Caco-2 (cell line): ENCODE results near the gene ARHGEF28. TPM values are rescaled to one million over a fixed set of nuclear protein-coding genes. Genes with fewer than 3 reads are reported as not detected.
A peak's percentile ranks its signal among the peaks of the same experiment; 100 is the strongest.

Source experiments
- BruUV-seq: library from RNA; stranded (reverse); fragments of 400-500 nt; replicated peaks from 2 replicates; lab custom pipeline; 2021; lab: Mats Ljungman, UMichigan
- CTCF ChIA-PET: fragments of 300-600 bp; sonication (Branson Sonifier 250); formaldehyde crosslinking; loops from one replicate; lab custom pipeline; 2022; ENCODE audit warnings: antibody characterized with exemption; lab: Charles Lee
- POLR2A ChIA-PET: fragments of 300-600 bp; sonication (Branson Sonifier 250); formaldehyde crosslinking; loops from one replicate; lab custom pipeline; 2022; ENCODE audit warnings: antibody characterized with exemption; lab: Charles Lee
- DNase-seq, 2 experiments: peaks; one replicate each; pipeline versions ENCODE4 v3.0.0 to v3.0.0-alpha.2; 2020 to 2022
- H3K27me3 ChIP-seq: replicated peaks from 2 replicates; pipeline ENCODE4 v1.6.0; 2011; ENCODE audit warnings: low read length; ENCODE audit not compliant: control insufficient read depth, insufficient read depth
- H3K36me3 ChIP-seq: 2 replicates; pipeline ENCODE4 v1.5.1; 2011; ENCODE audit warnings: low read length; ENCODE audit not compliant: control insufficient read depth, insufficient read depth
- H3K4me1 ChIP-seq: fragments of 250-450 bp; sonication (Bioruptor Pico); 2 replicates; pipeline ENCODE4 v1.5.1; 2020; ENCODE audit warnings: mild to moderate bottlenecking
- H3K4me3 ChIP-seq: 2 replicates; pipeline ENCODE4 v1.5.1; 2011; ENCODE audit warnings: low read depth, mild to moderate bottlenecking, control low read depth, low read length
- H3K9me3 ChIP-seq: fragments of 250-450 bp; sonication (Bioruptor Pico); 2 replicates; pipeline ENCODE4 v1.5.1; 2020; ENCODE audit warnings: mild to moderate bottlenecking, moderate library complexity
- H3K27ac Mint-ChIP-seq: one replicate; pipeline ENCODE4 v1.8.0; 2022; ENCODE audit warnings: mixed read lengths; ENCODE audit not compliant: unreplicated experiment
- H3K27me3 Mint-ChIP-seq: one replicate; pipeline ENCODE4 v1.8.0; 2022; ENCODE audit warnings: mixed read lengths; ENCODE audit not compliant: insufficient read depth, unreplicated experiment
- H3K36me3 Mint-ChIP-seq: one replicate; pipeline ENCODE4 v1.8.0; 2022; ENCODE audit warnings: mild to moderate bottlenecking, mixed read lengths; ENCODE audit not compliant: insufficient read depth, unreplicated experiment
- H3K4me1 Mint-ChIP-seq: one replicate; pipeline ENCODE4 v1.8.0; 2022; ENCODE audit warnings: low read depth, mixed read lengths; ENCODE audit not compliant: unreplicated experiment
- H3K4me3 Mint-ChIP-seq: one replicate; pipeline ENCODE4 v1.8.0; 2022; ENCODE audit warnings: mild to moderate bottlenecking, moderate library complexity, mixed read lengths; ENCODE audit not compliant: unreplicated experiment
- H3K9me3 Mint-ChIP-seq: one replicate; pipeline ENCODE4 v1.8.0; 2022; ENCODE audit warnings: mixed read lengths; ENCODE audit not compliant: unreplicated experiment
- CTCF ChIP-seq, 2 experiments: fragments of 200-600 bp in 1 of 2; IDR thresholded peaks; 1 replicate in 1 of 2; 2 replicates in 1 of 2; pipeline versions ENCODE4 v1.5.1 to v1.8.0; 2011 to 2022; ENCODE audit warnings: antibody characterized with exemption in 1 of 2, control low read depth in 1 of 2, inconsistent platforms in 1 of 2, low read depth in 1 of 2, low read length in 1 of 2, mild to moderate bottlenecking in 1 of 2, moderate library complexity in 1 of 2; ENCODE audit not compliant: insufficient read depth in 1 of 2, severe bottlenecking in 1 of 2, unreplicated experiment in 1 of 2
- intact Hi-C: fragments of 100-400 bp; cut with micrococcal nuclease; formaldehyde crosslinking; loops from one replicate; pipeline ENCODE4 v1.10.0; 2022; ENCODE audit not compliant: unreplicated experiment
- total RNA-seq: library from RNA; stranded (reverse); gene quantifications from 2 replicates; pipeline ENCODE4 v1.2.3, GENCODE V29; 2022

Gene ARHGEF28
- total RNA-seq, 1 experiment from 2014 or later = 4.6 TPM

GRCh38 chr5:73728493-73729273 lies 102.7 kb downstream of the ARHGEF28 start:
- Mint-ChIP-seq H3K4me1 (peaks cover 6% of the 10 kb centered on the region), H3K9me3 (no peaks in the 10 kb centered on the region), H3K27ac (no peak overlapping the region), H3K27me3 (no peaks in the 10 kb centered on the region), H3K4me3 (no peak overlapping the region), H3K36me3 (no peaks in the 10 kb centered on the region)
- Histone ChIP-seq H3K9me3 (no peaks in the 10 kb centered on the region), H3K4me3 (no peak overlapping the region), H3K36me3 (no peaks in the 10 kb centered on the region), H3K4me1 (peaks cover 14% of the 10 kb centered on the region), H3K27me3 (no peaks in the 10 kb centered on the region)
- no peak for DNase-seq
- ChIA-PET CTCF (interaction anchor here (0.6 to 0.7 kb wide), 2 partner anchors 17 to 54 kb away, joined by 3 read pairs; no protein-coding TSS in a partner anchor), POLR2A (no interaction called here)
- intact Hi-C loops = loop anchor here (10.0 kb wide), 1 partner anchor 56 kb away; no protein-coding TSS in a partner anchor
- TF ChIP-seq CTCF (IDR thresholded peaks at IDR 0.05; ENCODE audit: insufficient read depth in 1 of 2, low read depth in 1 of 2, low read length in 1 of 2, severe bottlenecking in 1 of 2, unreplicated experiment in 1 of 2) = no peak
- no TSS peak for BruUV-seq

- peak in 1 of 2 experiments; percentile 9 for DNase-seq
- no peaks in the 10 kb centered on the region for H3K9me3 ChIP-seq
- no peak for TF ChIP-seq CTCF (IDR thresholded peaks at IDR 0.05; ENCODE audit: insufficient read depth in 1 of 2, low read depth in 1 of 2, low read length in 1 of 2, severe bottlenecking in 1 of 2, unreplicated experiment in 1 of 2)
- POLR2A ChIA-PET = no interaction called here
- no peaks in the 10 kb centered on the region; the same call in 1 of the 2 replicates for H3K27me3 ChIP-seq
- no peaks in the 10 kb centered on the region for H3K36me3 ChIP-seq
- intact Hi-C loops = loop anchor here (10.0 kb wide), 1 partner anchor 55 kb away; no protein-coding TSS in a partner anchor
- H3K4me3 ChIP-seq = no peak overlapping the region
- Mint-ChIP-seq H3K36me3 (no peaks in the 10 kb centered on the region), H3K4me3 (no peak overlapping the region), H3K4me1 (peaks cover 6% of the 10 kb centered on the region), H3K27me3 (no peaks in the 10 kb centered on the region), H3K27ac (no peak overlapping the region), H3K9me3 (no peaks in the 10 kb centered on the region)
- H3K4me1 ChIP-seq = peaks cover 14% of the 10 kb centered on the region
- no TSS peak for BruUV-seq
- CTCF ChIA-PET = interaction anchor here (0.6 to 0.7 kb wide), 2 partner anchors 18 to 53 kb away, joined by 3 read pairs; no protein-coding TSS in a partner anchor
These were observed 103.3 kb downstream of the ARHGEF28 start for GRCh38 chr5:73729329-73729728.

GRCh38 chr5:73732045-73732444 lies 106.0 kb downstream of the ARHGEF28 start:
- ChIA-PET POLR2A (no interaction called here), CTCF (no interaction called here)
- intact Hi-C loops = no loop called here
- Histone ChIP-seq H3K27me3 (no peaks in the 10 kb centered on the region; the same call in 1 of the 2 replicates), H3K9me3 (no peaks in the 10 kb centered on the region), H3K36me3 (no peaks in the 10 kb centered on the region), H3K4me1 (peaks cover 14% of the 10 kb centered on the region), H3K4me3 (no peak overlapping the region)
- Mint-ChIP-seq H3K27me3 (no peaks in the 10 kb centered on the region), H3K36me3 (no peaks in the 10 kb centered on the region), H3K27ac (no peak overlapping the region), H3K9me3 (no peaks in the 10 kb centered on the region), H3K4me1 (peaks cover 6% of the 10 kb centered on the region), H3K4me3 (no peak overlapping the region)
- no peak for TF ChIP-seq CTCF (IDR thresholded peaks at IDR 0.05; ENCODE audit: insufficient read depth in 1 of 2, low read depth in 1 of 2, low read length in 1 of 2, severe bottlenecking in 1 of 2, unreplicated experiment in 1 of 2)
- DNase-seq = no peak
- no TSS peak for BruUV-seq
